HUES48 (cell line): Measurements from ENCODE around the gene FNDC1.

ENCODE experiments used
- H3K27ac ChIP-seq: one replicate; pipeline ENCODE4 v1.7.0; 2013; ENCODE audit warnings: low read depth, low read length, inconsistent platforms
- H3K27me3 ChIP-seq: 2 replicates; pipeline ENCODE4 v1.6.1; 2013; ENCODE audit warnings: mild to moderate bottlenecking, low read length; ENCODE audit not compliant: control insufficient read depth, insufficient read depth
- H3K36me3 ChIP-seq: 2 replicates; pipeline ENCODE4 v1.6.1; 2013; ENCODE audit warnings: low read length; ENCODE audit not compliant: control insufficient read depth, insufficient read depth
- H3K4me1 ChIP-seq: 2 replicates; pipeline ENCODE4 v1.6.1; 2013; ENCODE audit warnings: mild to moderate bottlenecking, low read length; ENCODE audit not compliant: control insufficient read depth, insufficient read depth
- H3K4me3 ChIP-seq: 2 replicates; pipeline ENCODE4 v1.5.1; 2013; ENCODE audit warnings: mild to moderate bottlenecking, low read depth, low read length
- H3K9ac ChIP-seq: 2 replicates; pipeline ENCODE4 v1.6.1; 2013; ENCODE audit warnings: mild to moderate bottlenecking, low read depth, low read length, moderate library complexity
- H3K9me3 ChIP-seq: 2 replicates; pipeline ENCODE4 v1.6.1; 2013; ENCODE audit warnings: low read length; ENCODE audit not compliant: control insufficient read depth, insufficient read depth

Gene FNDC1

DNA sequence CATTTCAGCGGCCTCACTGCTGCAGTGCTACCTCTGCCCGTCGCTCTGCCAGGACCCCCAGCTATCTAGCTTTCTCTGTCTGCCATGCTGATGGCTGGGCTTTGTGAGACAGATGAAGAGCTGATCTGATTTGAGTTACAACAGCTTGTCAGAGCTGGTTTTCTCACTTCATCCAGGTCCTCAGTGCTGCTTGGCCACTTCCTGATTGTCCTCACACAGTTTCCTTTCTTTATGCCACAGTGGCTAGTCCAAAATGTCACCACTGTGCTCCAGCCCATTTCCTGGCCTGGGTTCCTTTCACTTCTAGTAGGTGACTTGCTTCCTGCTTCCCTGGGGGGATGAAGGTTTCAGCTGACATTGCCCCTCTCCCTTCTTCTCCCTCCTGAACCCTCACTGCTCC lies 35.4 kb downstream of the FNDC1 start:
- no peak overlapping the region for H3K9ac ChIP-seq
- H3K9me3 ChIP-seq, result no peaks in the 10 kb centered on the region
- H3K27ac ChIP-seq, result no peak overlapping the region
- no peak overlapping the region for H3K4me3 ChIP-seq
- H3K36me3 ChIP-seq, result no peaks in the 10 kb centered on the region
- no peaks in the 10 kb centered on the region for H3K4me1 ChIP-seq
- H3K27me3 ChIP-seq, result no peaks in the 10 kb centered on the region

DNA sequence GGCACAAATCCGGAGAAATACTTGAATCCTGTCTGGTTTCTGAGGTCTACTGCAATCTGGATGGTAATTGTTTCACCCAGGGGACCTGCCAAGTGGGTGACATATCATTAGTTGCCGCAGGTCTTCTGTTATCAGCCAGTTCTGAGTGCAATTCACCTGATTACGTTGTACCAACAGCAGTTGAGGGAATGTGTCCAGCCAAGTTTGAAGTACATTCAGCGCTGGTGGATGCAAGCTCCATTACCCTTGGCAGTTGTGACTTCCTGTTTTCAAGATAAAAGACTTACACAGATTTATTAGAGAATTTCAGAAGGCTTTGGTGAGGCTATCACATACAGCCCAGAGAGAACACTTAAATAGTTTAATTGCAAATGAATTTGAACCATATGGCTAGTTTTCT lies 42.8 kb downstream of the FNDC1 start:
- Histone ChIP-seq H3K27me3 (no peaks in the 10 kb centered on the region), H3K27ac (no peak overlapping the region), H3K36me3 (no peaks in the 10 kb centered on the region), H3K9ac (no peak overlapping the region), H3K4me3 (no peak overlapping the region), H3K9me3 (no peaks in the 10 kb centered on the region), H3K4me1 (no peaks in the 10 kb centered on the region; the same call in 1 of the 2 replicates)

- H3K4me3 ChIP-seq, result no peak overlapping the region
- no peaks in the 10 kb centered on the region for H3K9me3 ChIP-seq
- no peaks in the 10 kb centered on the region for H3K27me3 ChIP-seq
- H3K36me3 ChIP-seq, result no peaks in the 10 kb centered on the region
- H3K9ac ChIP-seq, result no peak overlapping the region
- no peak overlapping the region for H3K27ac ChIP-seq
- H3K4me1 ChIP-seq, result no peaks in the 10 kb centered on the region; the same call in 1 of the 2 replicates
These were observed 43.5 kb downstream of the FNDC1 start for GRCh38 chr6:159212525-159213280.

GRCh38 chr6:159213405-159213804 lies 44.2 kb downstream of the FNDC1 start:
- no peak overlapping the region for H3K9ac ChIP-seq
- no peaks in the 10 kb centered on the region for H3K27me3 ChIP-seq
- H3K27ac ChIP-seq, result no peak overlapping the region
- no peak overlapping the region for H3K4me3 ChIP-seq
- no peaks in the 10 kb centered on the region for H3K9me3 ChIP-seq
- H3K36me3 ChIP-seq, result no peaks in the 10 kb centered on the region
- no peaks in the 10 kb centered on the region; the same call in 1 of the 2 replicates for H3K4me1 ChIP-seq

- H3K36me3 ChIP-seq, result no peaks in the 10 kb centered on the region
- H3K9ac ChIP-seq, result no peak overlapping the region
- H3K27me3 ChIP-seq, result no peaks in the 10 kb centered on the region
- H3K4me3 ChIP-seq, result no peak overlapping the region
- H3K4me1 ChIP-seq, result no peaks in the 10 kb centered on the region; the same call in 1 of the 2 replicates
- no peak overlapping the region for H3K27ac ChIP-seq
- H3K9me3 ChIP-seq, result no peaks in the 10 kb centered on the region
These were observed 45.1 kb downstream of the FNDC1 start for GRCh38 chr6:159214281-159214680.

- Histone ChIP-seq H3K9me3 (no peaks in the 10 kb centered on the region), H3K36me3 (no peaks in the 10 kb centered on the region), H3K9ac (no peak overlapping the region), H3K4me3 (no peak overlapping the region), H3K27me3 (no peaks in the 10 kb centered on the region), H3K27ac (no peak overlapping the region), H3K4me1 (peaks cover 14% of the 10 kb centered on the region)
These were observed 48.5 kb downstream of the FNDC1 start for GRCh38 chr6:159217595-159218275.

- Histone ChIP-seq H3K9me3 (no peaks in the 10 kb centered on the region), H3K36me3 (no peaks in the 10 kb centered on the region), H3K27ac (no peak overlapping the region), H3K4me1 (peaks cover 14% of the 10 kb centered on the region), H3K4me3 (no peak overlapping the region), H3K27me3 (no peaks in the 10 kb centered on the region), H3K9ac (no peak overlapping the region)
These were observed 50.9 kb downstream of the FNDC1 start for GRCh38 chr6:159220093-159220492.

GRCh38 chr6:159221486-159222170 lies 52.4 kb downstream of the FNDC1 start:
- H3K9me3 ChIP-seq, result no peaks in the 10 kb centered on the region
- no peak overlapping the region for H3K27ac ChIP-seq

DNA sequence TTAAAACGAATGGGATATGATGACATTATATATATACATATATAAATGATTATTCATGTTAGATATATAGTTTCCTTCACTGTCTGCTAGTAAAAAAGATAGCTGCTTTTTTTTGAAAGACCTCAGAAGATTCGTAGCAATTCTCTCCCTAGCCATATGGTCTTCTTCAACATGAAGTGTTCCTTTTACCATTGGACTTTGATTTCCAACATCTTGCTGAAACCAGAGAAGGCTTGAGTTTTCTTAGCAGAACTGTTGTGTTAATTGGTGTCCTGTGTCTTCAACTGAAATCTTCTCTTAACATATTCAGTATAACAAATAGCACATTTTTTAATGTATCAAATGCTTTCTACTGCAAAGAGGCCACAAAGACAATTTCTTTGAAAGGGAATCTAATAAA lies 55.3 kb downstream of the FNDC1 start:
- H3K27ac ChIP-seq, result no peak overlapping the region
- H3K4me3 ChIP-seq, result no peak overlapping the region
- H3K36me3 ChIP-seq, result no peaks in the 10 kb centered on the region
- H3K4me1 ChIP-seq, result peaks cover 14% of the 10 kb centered on the region; the same call in 1 of the 2 replicates
- no peaks in the 10 kb centered on the region for H3K9me3 ChIP-seq
- H3K27me3 ChIP-seq, result no peaks in the 10 kb centered on the region
- no peak overlapping the region for H3K9ac ChIP-seq

More at GRCh38 chr6:159221486-159222170, 52.4 kb downstream of the FNDC1 start:
- no peaks in the 10 kb centered on the region for H3K36me3 ChIP-seq
- H3K27me3 ChIP-seq, result no peaks in the 10 kb centered on the region
- H3K9ac ChIP-seq, result no peak overlapping the region
- H3K4me1 ChIP-seq, result peaks cover 14% of the 10 kb centered on the region
- H3K4me3 ChIP-seq, result no peak overlapping the region

DNA sequence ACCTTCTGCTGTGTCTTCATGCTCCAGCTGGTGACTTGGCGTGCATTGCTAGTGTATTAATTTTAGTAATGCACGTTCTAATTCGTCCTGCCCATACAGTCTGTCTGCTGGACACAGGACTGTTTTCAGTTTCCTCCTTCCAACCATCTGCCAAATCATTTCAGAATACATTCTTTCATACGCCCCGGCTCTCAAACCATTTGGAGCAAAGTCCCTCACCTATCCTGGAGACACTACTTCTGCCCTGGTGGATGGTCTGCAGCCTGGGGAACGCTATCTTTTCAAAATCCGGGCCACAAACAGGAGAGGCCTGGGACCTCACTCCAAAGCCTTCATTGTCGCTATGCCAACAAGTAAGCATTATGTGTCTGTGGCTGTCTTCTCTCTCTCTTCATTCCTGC lies 60.5 kb downstream of the FNDC1 start:
- Histone ChIP-seq H3K9ac (no peak overlapping the region), H3K9me3 (no peaks in the 10 kb centered on the region), H3K4me3 (no peak overlapping the region)

More for the DNA sequence above, 60.5 kb downstream of the FNDC1 start:
- peaks cover 32% of the 10 kb centered on the region for H3K27me3 ChIP-seq
- H3K36me3 ChIP-seq, result no peaks in the 10 kb centered on the region
- no peak overlapping the region for H3K27ac ChIP-seq
- H3K4me1 ChIP-seq, result no peaks in the 10 kb centered on the region
